Lower leg skin (tissue), 3 donors: Measurements from ENCODE around the gene TTC39C.

Source experiments
- CTCF ChIP-seq, 3 donors: fragments of 450-650 bp; IDR thresholded peaks; one replicate each; pipeline ENCODE4 v1.5.1; 2016; ENCODE audit warnings: antibody characterized with exemption in 3 of 3, mild to moderate bottlenecking in 3 of 3, moderate library complexity in 2 of 3
- POLR2A ChIP-seq, 2 donors: fragments of 450-650 bp; IDR thresholded peaks; one replicate each; pipeline ENCODE4 v1.6.1; 2016 to 2017; ENCODE audit warnings: antibody characterized with exemption in 2 of 2, mild to moderate bottlenecking in 1 of 2, moderate library complexity in 1 of 2

GRCh38 chr18:24048261-24048660, 33.7 kb downstream of the TTC39C start:
- TF ChIP-seq CTCF (IDR thresholded peaks at IDR 0.05) (no peak), POLR2A (IDR thresholded peaks at IDR 0.05) (no peak)
